ENCODE results near the gene UBE3B.
A peak's percentile ranks its signal among the peaks of the same experiment; 100 is the strongest.

The UBE3B gene

GRCh38 chr12:109500406-109501185 is 23.2 kb downstream of the UBE3B start:
- DNase-seq = no peak

- no peak for DNase-seq
Observed at GRCh38 chr12:109501299-109501698, 23.9 kb downstream of the UBE3B start.

- DNase-seq = no peak
Observed at GRCh38 chr12:109502332-109502731, 24.9 kb downstream of the UBE3B start.

- no peak for DNase-seq
Observed at GRCh38 chr12:109503611-109504010, 26.2 kb downstream of the UBE3B start.

- no peak for DNase-seq
Observed at GRCh38 chr12:109504068-109504467, 26.6 kb downstream of the UBE3B start.

GRCh38 chr12:109510196-109510595 is 32.8 kb downstream of the UBE3B start:
- no peak for DNase-seq

- DNase-seq = no peak
Observed at GRCh38 chr12:109512608-109513007, 35.2 kb downstream of the UBE3B start.

- no peak for DNase-seq
Observed at GRCh38 chr12:109513051-109513450, 35.6 kb downstream of the UBE3B start.

- DNase-seq = no peak
Observed at GRCh38 chr12:109513977-109514376, 36.5 kb downstream of the UBE3B start.

GRCh38 chr12:109517619-109518018 is 40.2 kb downstream of the UBE3B start:
- DNase-seq = no peak

GRCh38 chr12:109518820-109519665 is 41.6 kb downstream of the UBE3B start:
- DNase-seq = peak; percentile 94

GRCh38 chr12:109519787-109520186 is 42.4 kb downstream of the UBE3B start:
- no peak for DNase-seq

- DNase-seq = no peak
Observed at GRCh38 chr12:109521831-109522230, 44.4 kb downstream of the UBE3B start.

- no peak for DNase-seq
Observed at GRCh38 chr12:109523071-109523470, 45.6 kb downstream of the UBE3B start.

GRCh38 chr12:109523504-109523903 is 46.1 kb downstream of the UBE3B start:
- no peak for DNase-seq

- no peak for DNase-seq
Observed at GRCh38 chr12:109524466-109525278, 47.2 kb downstream of the UBE3B start.

- DNase-seq = no peak
Observed at GRCh38 chr12:109525279-109525585, 47.8 kb downstream of the UBE3B start.

GRCh38 chr12:109527489-109528123 is 50.2 kb downstream of the UBE3B start:
- no peak for DNase-seq

- DNase-seq = no peak
Observed at GRCh38 chr12:109529691-109530640, 52.5 kb downstream of the UBE3B start.

GRCh38 chr12:109531411-109531810 is 54.0 kb downstream of the UBE3B start:
- no peak for DNase-seq

GRCh38 chr12:109532721-109533486 is 55.5 kb downstream of the UBE3B start:
- no peak for DNase-seq

Data from fibroblast of skin of back (primary cell).